H9 (cell line): Measurements from ENCODE around the gene SLC12A1. TPM values are rescaled to one million over a fixed set of nuclear protein-coding genes. Genes with fewer than 3 reads are reported as not detected.
A peak's percentile ranks its signal among the peaks of the same experiment; 100 is the strongest.

Experiments
- DNase-seq: peaks from one replicate; pipeline ENCODE4 v3.0.0-alpha.2; 2017
- H2AFZ ChIP-seq: one replicate; pipeline ENCODE4 v1.6.1; 2013; ENCODE audit warnings: mild to moderate bottlenecking, low read length, control low read depth, moderate library complexity
- H2AK5ac ChIP-seq: 2 replicates; pipeline ENCODE4 v1.6.1; 2013; ENCODE audit warnings: low read length, control low read depth, mixed read lengths; ENCODE audit not compliant: insufficient read length
- H2BK120ac ChIP-seq: one replicate; pipeline ENCODE4 v1.6.1; 2013; ENCODE audit warnings: low read depth, mild to moderate bottlenecking, low read length, control low read depth, inconsistent platforms; ENCODE audit not compliant: poor library complexity, severe bottlenecking
- H2BK12ac ChIP-seq: 2 replicates; pipeline ENCODE4 v1.6.1; 2013; ENCODE audit warnings: low read length, control low read depth, mixed read lengths, low read depth; ENCODE audit not compliant: insufficient read length
- H2BK15ac ChIP-seq: 2 replicates; pipeline ENCODE4 v1.6.1; 2013; ENCODE audit warnings: low read depth, low read length, control low read depth
- H2BK20ac ChIP-seq: one replicate; pipeline ENCODE4 v1.6.1; 2013; ENCODE audit warnings: low read depth, mild to moderate bottlenecking, low read length, control low read depth, inconsistent platforms; ENCODE audit not compliant: poor library complexity, severe bottlenecking
- H2BK5ac ChIP-seq: 2 replicates; pipeline ENCODE4 v1.6.1; 2013; ENCODE audit warnings: low read length, control low read depth, mixed read lengths; ENCODE audit not compliant: insufficient read length
- H3K14ac ChIP-seq: 2 replicates; pipeline ENCODE4 v1.6.1; 2013; ENCODE audit warnings: low read length, control low read depth; ENCODE audit not compliant: insufficient read depth
- H3K18ac ChIP-seq: 2 replicates; pipeline ENCODE4 v1.6.1; 2013; ENCODE audit warnings: low read depth, mild to moderate bottlenecking, mixed read lengths, low read length, control low read depth; ENCODE audit not compliant: insufficient read length
- H3K23ac ChIP-seq: 2 replicates; pipeline ENCODE4 v1.6.1; 2013; ENCODE audit warnings: low read length, control low read depth, mixed read lengths, low read depth; ENCODE audit not compliant: insufficient read length
- H3K23me2 ChIP-seq: 2 replicates; pipeline ENCODE4 v1.6.1; 2013; ENCODE audit warnings: low read depth, mild to moderate bottlenecking, mixed read lengths, low read length, control low read depth; ENCODE audit not compliant: insufficient read length, poor library complexity, severe bottlenecking
- H3K27ac ChIP-seq: 2 replicates; pipeline ENCODE4 v1.5.1; 2013; ENCODE audit warnings: low read length, control low read depth, mixed read lengths, low read depth; ENCODE audit not compliant: insufficient read length
- H3K27me3 ChIP-seq: 2 replicates; pipeline ENCODE4 v1.6.1; 2013; ENCODE audit warnings: low read length, control low read depth, inconsistent platforms; ENCODE audit not compliant: insufficient read depth
- H3K4ac ChIP-seq: 2 replicates; pipeline ENCODE4 v1.6.1; 2013; ENCODE audit warnings: low read depth, mild to moderate bottlenecking, control low read depth, inconsistent platforms, low read length, moderate library complexity
- H3K4me1 ChIP-seq: 2 replicates; pipeline ENCODE4 v1.6.1; 2013; ENCODE audit warnings: low read length, control low read depth, inconsistent platforms; ENCODE audit not compliant: insufficient read depth
- H3K4me2 ChIP-seq: 2 replicates; pipeline ENCODE4 v1.6.1; 2013; ENCODE audit warnings: low read length, control low read depth, mixed read lengths; ENCODE audit not compliant: insufficient read length, insufficient read depth
- H3K56ac ChIP-seq: 2 replicates; pipeline ENCODE4 v1.6.1; 2013; ENCODE audit warnings: low read depth, mild to moderate bottlenecking, mixed read lengths, low read length, control low read depth; ENCODE audit not compliant: insufficient read length
- H3K79me1 ChIP-seq: 2 replicates; pipeline ENCODE4 v1.6.1; 2013; ENCODE audit warnings: low read depth, mild to moderate bottlenecking, moderate library complexity, low read length, control low read depth, inconsistent platforms; ENCODE audit not compliant: insufficient read depth, poor library complexity, severe bottlenecking
- H3K79me2 ChIP-seq: 2 replicates; pipeline ENCODE4 v1.6.1; 2013; ENCODE audit warnings: low read length, control low read depth, inconsistent platforms; ENCODE audit not compliant: insufficient read depth
- H3K9ac ChIP-seq: 2 replicates; pipeline ENCODE4 v1.6.1; 2013; ENCODE audit warnings: low read length, control low read depth, mixed read lengths; ENCODE audit not compliant: insufficient read length; ENCODE audit errors: extremely low read depth
- H3K9me3 ChIP-seq: one replicate; pipeline ENCODE4 v1.6.1; 2013; ENCODE audit warnings: low read depth, low read length, inconsistent platforms; ENCODE audit not compliant: control insufficient read depth
- H3T11ph ChIP-seq: one replicate; pipeline ENCODE4 v1.6.1; 2013; ENCODE audit warnings: mild to moderate bottlenecking, low read length, control low read depth, inconsistent platforms
- H4K20me1 ChIP-seq: one replicate; pipeline ENCODE4 v1.6.1; 2013; ENCODE audit not compliant: control insufficient read depth, insufficient read length, insufficient read depth
- H4K5ac ChIP-seq: 2 replicates; pipeline ENCODE4 v1.6.1; 2013; ENCODE audit warnings: low read depth, mild to moderate bottlenecking, mixed read lengths, low read length, control low read depth; ENCODE audit not compliant: insufficient read length
- H4K8ac ChIP-seq: replicated peaks from 2 replicates; pipeline ENCODE4 v1.6.1; 2013; ENCODE audit warnings: low read length, control low read depth, mixed read lengths, low read depth; ENCODE audit not compliant: insufficient read length
- H4K91ac ChIP-seq: 2 replicates; pipeline ENCODE4 v1.6.1; 2013; ENCODE audit warnings: low read depth, mild to moderate bottlenecking, moderate library complexity, mixed read lengths, low read length, control low read depth; ENCODE audit not compliant: insufficient read length
- H3K27ac Mint-ChIP-seq, 3 experiments: 2 replicates in 2 of 3; 3 replicates in 1 of 3; pipeline ENCODE4 v1.8.0; 2020 to 2021; ENCODE audit warnings: mixed read lengths in 3 of 3, mild to moderate bottlenecking in 1 of 3, moderate library complexity in 1 of 3
- H3K27me3 Mint-ChIP-seq: 2 replicates; pipeline ENCODE4 v1.8.0; 2021; ENCODE audit warnings: low read depth, mild to moderate bottlenecking, moderate library complexity, mixed read lengths
- H3K36me3 Mint-ChIP-seq, 3 experiments: 2 replicates in 2 of 3; 3 replicates in 1 of 3; pipeline ENCODE4 v1.8.0; 2020 to 2021; ENCODE audit warnings: low read depth in 3 of 3, mixed read lengths in 3 of 3; ENCODE audit not compliant: insufficient read depth in 1 of 3
- H3K4me1 Mint-ChIP-seq, 2 experiments: 2 replicates each; pipeline ENCODE4 v1.8.0; 2020; ENCODE audit warnings: mixed read lengths in 2 of 2
- H3K4me3 Mint-ChIP-seq, 2 experiments: 2 replicates in 1 of 2; 3 replicates in 1 of 2; pipeline ENCODE4 v1.8.0; 2020 to 2021; ENCODE audit warnings: mild to moderate bottlenecking in 2 of 2, mixed read lengths in 2 of 2, moderate library complexity in 1 of 2
- H3K9me3 Mint-ChIP-seq, 2 experiments: 2 replicates in 1 of 2; 3 replicates in 1 of 2; pipeline ENCODE4 v1.8.0; 2020; ENCODE audit warnings: mild to moderate bottlenecking in 2 of 2, mixed read lengths in 2 of 2, moderate library complexity in 1 of 2
- WGBS: extraction: QIAGEN DNeasy Blood & Tissue Kit; methylation state at CpG from one replicate; pipeline ENCODE4 v1.1.7; 2013; ENCODE audit warnings: missing lambda C conversion rate, low lambda C conversion rate, mixed read lengths; ENCODE audit not compliant: insufficient read length; ENCODE audit errors: extremely low coverage; 5-methylcytosine and 5-hydroxymethylcytosine counted together
- total RNA-seq: library from RNA; stranded (reverse); gene quantifications from 2 replicates; pipeline ENCODE4 v1.2.1, GENCODE V29; 2021
- TF ChIP-seq, protein P1 (sequence below): fragments of 200-600 bp; sonication (generic); conservative IDR thresholded peaks from 3 replicates; pipeline ENCODE4 v1.8.0; 2021; ENCODE audit warnings: antibody characterized with exemption, mild to moderate bottlenecking

The SLC12A1 gene
- total RNA-seq, 1 experiment from 2014 or later = 0.07 TPM

DNA sequence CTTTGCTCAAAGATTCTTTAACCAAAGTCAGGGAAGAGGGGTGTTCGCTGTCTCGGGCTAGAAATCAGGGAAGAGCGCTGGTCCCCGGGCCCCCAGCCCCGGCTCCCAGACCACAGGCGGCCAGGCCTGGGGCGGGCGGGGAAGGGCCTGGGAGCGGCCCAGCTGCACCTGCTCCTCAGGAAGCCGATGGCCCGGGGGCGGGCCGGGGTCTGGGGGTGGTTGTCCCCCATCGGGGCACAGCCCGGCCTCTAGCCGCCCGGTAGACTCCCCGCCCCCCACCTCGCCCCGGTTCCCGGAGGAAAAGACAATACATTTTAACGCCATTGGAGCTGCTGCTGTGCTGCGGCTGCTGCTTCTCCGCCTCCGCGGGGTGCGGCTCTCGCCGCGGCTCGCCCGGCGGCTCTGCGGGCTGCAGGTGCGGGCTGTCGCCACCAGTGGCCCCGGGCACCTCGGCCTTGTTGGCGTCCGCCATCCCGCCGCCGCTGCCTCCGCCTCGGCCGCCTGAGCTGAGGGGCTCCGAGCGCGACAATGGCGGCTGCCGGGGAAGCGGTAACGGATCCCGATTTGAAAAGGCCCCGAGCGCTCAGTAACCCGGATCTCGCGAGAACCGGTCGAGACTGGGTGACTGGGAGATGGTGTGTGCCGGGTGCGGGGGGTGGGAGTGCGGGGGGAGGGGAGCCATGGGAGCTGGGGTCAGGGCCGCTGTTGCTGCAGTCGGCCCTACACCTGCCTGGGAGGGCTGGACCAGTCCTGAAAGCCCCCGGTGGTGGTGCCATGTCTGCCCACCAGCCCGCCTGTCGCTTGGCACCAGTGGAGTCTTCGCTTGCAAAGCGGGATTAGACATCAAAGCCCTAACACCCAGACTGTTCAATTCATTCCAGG, 28.1 kb upstream of the SLC12A1 start, which contains the start of gene MYEF2:
TSS of gene MYEF2 (minus strand) at position 530 of the 882 bp plus-strand sequence. CDS start at position 472, 58 bp downstream.
- H3K79me2 ChIP-seq = peaks cover 21% of the 10 kb centered on the region; the same call in 1 of the 2 replicates
- H2BK120ac ChIP-seq = no peak within 1 kb of the TSS
- no peak within 1 kb of the TSS for H3K27ac ChIP-seq
- no peak within 1 kb of the TSS for H2BK15ac ChIP-seq
- H3K23ac ChIP-seq = no peak within 1 kb of the TSS
- H3K4me1 Mint-ChIP-seq = peaks cover 53 to 58% of the 10 kb centered on the region in 2 experiments
- H3K4me2 ChIP-seq = peak within 1 kb of the TSS; percentile 85
- H3K9me3 Mint-ChIP-seq = no peaks in the 10 kb centered on the region
- H2BK5ac ChIP-seq = no peak within 1 kb of the TSS
- H3K79me1 ChIP-seq = no peaks in the 10 kb centered on the region
- no peaks in the 10 kb centered on the region for H3K23me2 ChIP-seq
- TF ChIP-seq, protein P1, sequence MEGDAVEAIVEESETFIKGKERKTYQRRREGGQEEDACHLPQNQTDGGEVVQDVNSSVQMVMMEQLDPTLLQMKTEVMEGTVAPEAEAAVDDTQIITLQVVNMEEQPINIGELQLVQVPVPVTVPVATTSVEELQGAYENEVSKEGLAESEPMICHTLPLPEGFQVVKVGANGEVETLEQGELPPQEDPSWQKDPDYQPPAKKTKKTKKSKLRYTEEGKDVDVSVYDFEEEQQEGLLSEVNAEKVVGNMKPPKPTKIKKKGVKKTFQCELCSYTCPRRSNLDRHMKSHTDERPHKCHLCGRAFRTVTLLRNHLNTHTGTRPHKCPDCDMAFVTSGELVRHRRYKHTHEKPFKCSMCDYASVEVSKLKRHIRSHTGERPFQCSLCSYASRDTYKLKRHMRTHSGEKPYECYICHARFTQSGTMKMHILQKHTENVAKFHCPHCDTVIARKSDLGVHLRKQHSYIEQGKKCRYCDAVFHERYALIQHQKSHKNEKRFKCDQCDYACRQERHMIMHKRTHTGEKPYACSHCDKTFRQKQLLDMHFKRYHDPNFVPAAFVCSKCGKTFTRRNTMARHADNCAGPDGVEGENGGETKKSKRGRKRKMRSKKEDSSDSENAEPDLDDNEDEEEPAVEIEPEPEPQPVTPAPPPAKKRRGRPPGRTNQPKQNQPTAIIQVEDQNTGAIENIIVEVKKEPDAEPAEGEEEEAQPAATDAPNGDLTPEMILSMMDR = 0 out of 3 replicates have a peak, but pooled peaks have one; percentile 18
- peak within 1 kb of the TSS; percentile 94; the same call in 1 of the 2 replicates for H3K14ac ChIP-seq
- H3K27me3 Mint-ChIP-seq = no peaks in the 10 kb centered on the region
- H3T11ph ChIP-seq = no peak within 1 kb of the TSS
- no peak within 1 kb of the TSS for H3K56ac ChIP-seq
- H2AK5ac ChIP-seq = no peak within 1 kb of the TSS
- no peak within 1 kb of the TSS for H4K8ac ChIP-seq
- H3K18ac ChIP-seq = peak within 1 kb of the TSS; percentile 74
- no peaks in the 10 kb centered on the region for H3K9me3 ChIP-seq
- no peaks in the 10 kb centered on the region for H4K20me1 ChIP-seq
- H4K5ac ChIP-seq = no peak within 1 kb of the TSS
- DNase-seq = peak; percentile 94
- peak within 1 kb of the TSS; percentile 96 to 97 (median 97) for H3K27ac Mint-ChIP-seq
- no peak within 1 kb of the TSS for H2AFZ ChIP-seq
- no peaks in the 10 kb centered on the region for H3K27me3 ChIP-seq
- H3K4me1 ChIP-seq = peaks cover 2% of the 10 kb centered on the region; the same call in 1 of the 2 replicates
- peak within 1 kb of the TSS; percentile 85 for H3K9ac ChIP-seq
- no peak within 1 kb of the TSS for H4K91ac ChIP-seq
- peaks cover 0 to 5% (median 0%) of the 10 kb centered on the region in 3 experiments; a peak in 4 of 7 replicates for H3K36me3 Mint-ChIP-seq
- peak within 1 kb of the TSS; percentile 90 to 95 for H3K4me3 Mint-ChIP-seq
- no peak within 1 kb of the TSS for H3K4ac ChIP-seq
- no peak within 1 kb of the TSS for H2BK12ac ChIP-seq
- no peak within 1 kb of the TSS for H2BK20ac ChIP-seq
- WGBS = no CpG with 5 or more reads among the region's 71 CpGs
